Transverse colon (tissue), 4 donors: ENCODE measurements around the gene PGAM2.

Experiments used
- CTCF ChIP-seq, 5 experiments: fragments of 200-600 bp in 3 of 5; fragments of 450-650 bp in 2 of 5; sonication (generic) in 3 of 5; IDR thresholded peaks; 1 replicate in 2 of 5; 2 replicates in 3 of 5; pipeline ENCODE4 v1.5.1; 2016 to 2017; ENCODE audit warnings: antibody characterized with exemption in 5 of 5, inconsistent platforms in 3 of 5, mild to moderate bottlenecking in 2 of 5, moderate library complexity in 1 of 5
- EP300 ChIP-seq: sonication (generic); formaldehyde crosslinking; IDR thresholded peaks from one replicate; pipeline ENCODE4 v1.6.1; 2017; ENCODE audit warnings: antibody characterized with exemption, low read depth
- POLR2A ChIP-seq: fragments of 450-650 bp; IDR thresholded peaks from one replicate; pipeline ENCODE4 v1.6.1; 2016; ENCODE audit warnings: antibody characterized with exemption, mild to moderate bottlenecking, moderate library complexity
- POLR2AphosphoS5 ChIP-seq, 3 donors: sonication (generic); formaldehyde crosslinking; IDR thresholded peaks; one replicate each; pipeline ENCODE4 v1.6.1; 2016; ENCODE audit warnings: antibody characterized with exemption in 3 of 3

DNA sequence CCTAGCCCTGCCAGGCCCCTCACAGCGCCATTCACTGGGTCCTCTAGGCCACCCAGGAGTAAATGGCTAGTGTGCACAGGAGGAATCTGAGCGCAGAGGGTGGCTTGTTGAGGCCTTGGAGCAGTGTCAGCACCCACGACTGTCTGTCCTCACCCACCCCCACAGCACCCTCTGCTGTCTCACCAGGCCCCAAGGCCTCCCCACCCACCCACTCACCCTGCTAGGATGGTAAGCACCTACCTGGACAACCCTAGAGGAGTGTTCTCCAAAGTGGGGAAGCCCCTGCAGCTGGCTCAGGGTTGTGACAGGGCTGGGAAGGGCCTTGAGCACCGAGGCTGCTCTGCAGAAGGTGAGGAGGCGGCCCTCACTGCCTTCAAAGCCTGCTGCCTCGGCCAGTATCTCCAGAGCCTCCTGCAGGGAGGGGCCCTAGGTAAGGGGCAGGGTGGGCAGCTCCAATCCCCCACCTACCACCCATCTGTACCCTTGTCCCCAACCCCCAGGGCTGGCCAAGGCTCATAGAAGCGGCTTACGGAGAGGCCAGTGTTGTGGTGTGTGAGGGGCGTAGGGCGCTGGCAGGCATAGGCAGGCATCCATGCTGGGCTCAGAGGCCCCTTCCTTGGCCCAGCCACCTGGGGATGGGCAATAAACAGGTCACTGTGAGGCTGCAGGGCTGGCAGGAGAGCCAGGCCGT is 14.1 kb upstream of the PGAM2 start:
- TF ChIP-seq POLR2A (no peak), CTCF (IDR thresholded peaks at IDR 0.05) (no peak), EP300 (no peak), POLR2AphosphoS5 (IDR thresholded peaks at IDR 0.05) (no peak)
